Neural cell (in vitro differentiated cells): ENCODE data around the gene FASTK. TPM values are rescaled to one million over a fixed set of nuclear protein-coding genes. Genes with fewer than 3 reads are reported as not detected.

Experiments used
- H2AFZ ChIP-seq: fragments of 200-600, 300-800 bp; sonication (generic), shearing (Covaris generic); 2 replicates; pipeline ENCODE4 v1.6.0; 2014; ENCODE audit warnings: low read depth, mild to moderate bottlenecking, antibody characterized with exemption, low read length, moderate library complexity
- H3F3A ChIP-seq: fragments of 200-600 bp; shearing (Covaris generic); 2 replicates; pipeline ENCODE4 v1.6.1; 2016; ENCODE audit warnings: mild to moderate bottlenecking, moderate library complexity, mixed read lengths, antibody characterized with exemption, low read length; ENCODE audit not compliant: insufficient read depth, poor library complexity, severe bottlenecking
- H3K27ac ChIP-seq: fragments of 200-600, 300-800 bp; sonication (generic), shearing (Covaris generic); 2 replicates; pipeline ENCODE4 v1.5.1; 2014; ENCODE audit warnings: mild to moderate bottlenecking, low read length, moderate library complexity
- H3K27me3 ChIP-seq: fragments of 300-800, 200-600 bp; sonication (generic), shearing (Covaris generic); 2 replicates; pipeline ENCODE4 v1.6.0; 2014; ENCODE audit warnings: mild to moderate bottlenecking, low read depth, low read length, moderate library complexity; ENCODE audit not compliant: insufficient read depth
- H3K36me3 ChIP-seq: fragments of 300-800, 200-600 bp; sonication (generic), shearing (Covaris generic); 2 replicates; pipeline ENCODE4 v1.5.1; 2014; ENCODE audit warnings: mild to moderate bottlenecking, antibody characterized with exemption, low read length, moderate library complexity; ENCODE audit not compliant: insufficient read depth
- H3K4me2 ChIP-seq: fragments of 300-800, 200-600 bp; sonication (generic), shearing (Covaris generic); 2 replicates; pipeline ENCODE4 v1.6.0; 2014; ENCODE audit warnings: mild to moderate bottlenecking, low read length
- H3K4me3 ChIP-seq: fragments of 300-800, 200-600 bp; sonication (generic), shearing (Covaris generic); 2 replicates; pipeline ENCODE4 v1.5.1; 2014; ENCODE audit warnings: mild to moderate bottlenecking, low read length, moderate library complexity
- H3K79me2 ChIP-seq: fragments of 200-600 bp; shearing (Covaris generic); replicated peaks from 2 replicates; pipeline ENCODE4 v1.6.0; 2014; ENCODE audit warnings: mild to moderate bottlenecking, low read length, moderate library complexity; ENCODE audit not compliant: insufficient read depth
- H3K9ac ChIP-seq: fragments of 300-800, 200-600 bp; sonication (generic), shearing (Covaris generic); 2 replicates; pipeline ENCODE4 v1.6.1; 2016; ENCODE audit warnings: mild to moderate bottlenecking, low read length, mixed read lengths
- H3K9me2 ChIP-seq: fragments of 200-600 bp; shearing (Covaris generic); 2 replicates; pipeline ENCODE4 v1.6.1; 2016; ENCODE audit warnings: mild to moderate bottlenecking, low read length, mixed read lengths; ENCODE audit not compliant: insufficient read depth
- H3K9me3 ChIP-seq: fragments of 200-600, 300-800 bp; sonication (generic), shearing (Covaris generic); 2 replicates; pipeline ENCODE4 v1.6.1; 2016; ENCODE audit warnings: mild to moderate bottlenecking, mixed run types, low read length, moderate library complexity, mixed read lengths
- H4K20me1 ChIP-seq: fragments of 200-600 bp; shearing (Covaris generic); 2 replicates; pipeline ENCODE4 v1.6.1; 2016; ENCODE audit warnings: mild to moderate bottlenecking, mixed run types; ENCODE audit not compliant: insufficient read depth
- EP300 ChIP-seq: fragments of 450-650 bp; conservative IDR thresholded peaks from 2 replicates; pipeline ENCODE4 v1.6.1; 2014; ENCODE audit warnings: antibody characterized with exemption, mild to moderate bottlenecking, moderate library complexity; ENCODE audit not compliant: poor library complexity, severe bottlenecking
- EZH2 ChIP-seq: fragments of 200-600, 300-800 bp; shearing (Covaris generic), sonication (generic); IDR thresholded peaks from 2 replicates; pipeline ENCODE4 v1.6.1; 2014; ENCODE audit warnings: antibody characterized with exemption, low read length, borderline replicate concordance, mild to moderate bottlenecking; ENCODE audit not compliant: insufficient read depth, poor library complexity, severe bottlenecking
- MXI1 ChIP-seq: fragments of 450-650 bp; conservative IDR thresholded peaks from 2 replicates; pipeline ENCODE4 v1.6.1; 2014; ENCODE audit warnings: antibody characterized with exemption, mild to moderate bottlenecking; ENCODE audit not compliant: poor library complexity, severe bottlenecking
- POLR2AphosphoS5 ChIP-seq: IDR thresholded peaks from 2 replicates; pipeline ENCODE4 v1.6.1; 2012
- RAD21 ChIP-seq: fragments of 450-650 bp; conservative IDR thresholded peaks from 2 replicates; pipeline ENCODE4 v1.6.1; 2014; ENCODE audit warnings: antibody characterized with exemption, mild to moderate bottlenecking, moderate library complexity
- SMC3 ChIP-seq: fragments of 450-650 bp; conservative IDR thresholded peaks from 2 replicates; pipeline ENCODE4 v1.6.1; 2014; ENCODE audit warnings: antibody characterized with exemption, mild to moderate bottlenecking, moderate library complexity; ENCODE audit not compliant: poor library complexity
- TAF1 ChIP-seq: IDR thresholded peaks from 2 replicates; pipeline ENCODE4 v1.6.1; 2012; ENCODE audit warnings: low read depth
- polyA plus RNA-seq: library from polyadenylated mRNA; depleted of rRNA; stranded (reverse); fragments of >200 nt; gene quantifications from 2 replicates; pipeline ENCODE4 v1.2.3, GENCODE V29; 2014
- TF ChIP-seq, protein P1 (sequence below): IDR thresholded peaks from 2 replicates; pipeline ENCODE4 v1.6.1; 2012; ENCODE audit warnings: borderline replicate concordance
- TF ChIP-seq, protein P2 (sequence below): fragments of 450-650 bp; IDR thresholded peaks from 2 replicates; pipeline ENCODE4 v1.5.1; 2014; ENCODE audit warnings: antibody characterized with exemption, mild to moderate bottlenecking, moderate library complexity; ENCODE audit not compliant: poor library complexity, severe bottlenecking

Gene FASTK
- polyA plus RNA-seq, 1 donor from 2014 or later = 147 TPM

DNA sequence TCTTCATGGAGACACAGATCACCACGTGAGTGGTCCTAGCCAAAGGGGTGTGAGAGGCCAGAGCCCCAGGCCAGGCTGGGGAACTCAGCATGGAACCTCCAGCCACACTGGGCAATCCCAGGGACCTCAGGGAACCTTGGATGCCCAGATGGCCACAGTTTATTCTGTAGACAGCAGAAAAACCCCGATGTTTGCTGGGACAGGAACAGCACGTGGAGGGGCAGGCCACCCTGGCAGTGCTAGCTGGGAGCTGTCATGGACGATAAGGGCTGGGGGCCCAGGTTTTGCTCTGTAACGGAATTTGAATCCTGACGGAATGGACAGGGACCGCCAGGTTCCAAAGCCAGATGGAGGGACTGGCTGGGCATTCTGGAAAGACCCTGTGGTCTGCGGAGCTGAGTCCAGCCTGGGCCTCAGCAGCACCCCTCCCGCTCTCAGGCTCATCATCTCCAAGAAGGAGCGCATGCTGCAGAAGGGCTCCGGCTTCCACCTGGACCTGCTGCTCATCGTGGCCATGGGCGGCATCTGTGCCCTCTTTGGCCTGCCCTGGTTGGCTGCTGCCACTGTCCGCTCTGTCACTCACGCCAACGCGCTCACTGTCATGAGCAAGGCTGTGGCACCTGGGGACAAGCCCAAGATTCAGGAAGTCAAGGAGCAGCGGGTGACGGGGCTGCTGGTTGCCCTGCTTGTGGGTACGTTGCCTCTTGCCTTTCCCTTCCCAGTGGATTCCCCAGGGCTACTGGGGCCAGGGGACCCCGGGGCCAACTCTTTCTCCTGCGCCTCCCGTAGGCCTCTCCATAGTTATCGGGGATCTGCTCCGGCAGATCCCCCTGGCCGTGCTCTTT is 5.6 kb downstream of the FASTK start:
- Histone ChIP-seq H3K9ac (no peak overlapping the region), H3K4me3 (no peak overlapping the region), H3K36me3 (no peaks in the 10 kb centered on the region), H3K9me2 (no peaks in the 10 kb centered on the region), H3K4me2 (no peak overlapping the region), H2AFZ (no peak overlapping the region), H3F3A (no peaks in the 10 kb centered on the region), H4K20me1 (no peaks in the 10 kb centered on the region), H3K9me3 (no peaks in the 10 kb centered on the region), H3K27me3 (no peaks in the 10 kb centered on the region), H3K79me2 (peaks cover 10% of the 10 kb centered on the region), H3K27ac (no peak overlapping the region)
- no peak for TF ChIP-seq EP300
- TF ChIP-seq, protein P1, sequence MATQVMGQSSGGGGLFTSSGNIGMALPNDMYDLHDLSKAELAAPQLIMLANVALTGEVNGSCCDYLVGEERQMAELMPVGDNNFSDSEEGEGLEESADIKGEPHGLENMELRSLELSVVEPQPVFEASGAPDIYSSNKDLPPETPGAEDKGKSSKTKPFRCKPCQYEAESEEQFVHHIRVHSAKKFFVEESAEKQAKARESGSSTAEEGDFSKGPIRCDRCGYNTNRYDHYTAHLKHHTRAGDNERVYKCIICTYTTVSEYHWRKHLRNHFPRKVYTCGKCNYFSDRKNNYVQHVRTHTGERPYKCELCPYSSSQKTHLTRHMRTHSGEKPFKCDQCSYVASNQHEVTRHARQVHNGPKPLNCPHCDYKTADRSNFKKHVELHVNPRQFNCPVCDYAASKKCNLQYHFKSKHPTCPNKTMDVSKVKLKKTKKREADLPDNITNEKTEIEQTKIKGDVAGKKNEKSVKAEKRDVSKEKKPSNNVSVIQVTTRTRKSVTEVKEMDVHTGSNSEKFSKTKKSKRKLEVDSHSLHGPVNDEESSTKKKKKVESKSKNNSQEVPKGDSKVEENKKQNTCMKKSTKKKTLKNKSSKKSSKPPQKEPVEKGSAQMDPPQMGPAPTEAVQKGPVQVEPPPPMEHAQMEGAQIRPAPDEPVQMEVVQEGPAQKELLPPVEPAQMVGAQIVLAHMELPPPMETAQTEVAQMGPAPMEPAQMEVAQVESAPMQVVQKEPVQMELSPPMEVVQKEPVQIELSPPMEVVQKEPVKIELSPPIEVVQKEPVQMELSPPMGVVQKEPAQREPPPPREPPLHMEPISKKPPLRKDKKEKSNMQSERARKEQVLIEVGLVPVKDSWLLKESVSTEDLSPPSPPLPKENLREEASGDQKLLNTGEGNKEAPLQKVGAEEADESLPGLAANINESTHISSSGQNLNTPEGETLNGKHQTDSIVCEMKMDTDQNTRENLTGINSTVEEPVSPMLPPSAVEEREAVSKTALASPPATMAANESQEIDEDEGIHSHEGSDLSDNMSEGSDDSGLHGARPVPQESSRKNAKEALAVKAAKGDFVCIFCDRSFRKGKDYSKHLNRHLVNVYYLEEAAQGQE = no peak
- no peak for TF ChIP-seq TAF1
- TF ChIP-seq SMC3 = no peak
- no peak for TF ChIP-seq RAD21
- TF ChIP-seq EZH2 = no peak
- no peak for TF ChIP-seq POLR2AphosphoS5
- TF ChIP-seq, protein P2, sequence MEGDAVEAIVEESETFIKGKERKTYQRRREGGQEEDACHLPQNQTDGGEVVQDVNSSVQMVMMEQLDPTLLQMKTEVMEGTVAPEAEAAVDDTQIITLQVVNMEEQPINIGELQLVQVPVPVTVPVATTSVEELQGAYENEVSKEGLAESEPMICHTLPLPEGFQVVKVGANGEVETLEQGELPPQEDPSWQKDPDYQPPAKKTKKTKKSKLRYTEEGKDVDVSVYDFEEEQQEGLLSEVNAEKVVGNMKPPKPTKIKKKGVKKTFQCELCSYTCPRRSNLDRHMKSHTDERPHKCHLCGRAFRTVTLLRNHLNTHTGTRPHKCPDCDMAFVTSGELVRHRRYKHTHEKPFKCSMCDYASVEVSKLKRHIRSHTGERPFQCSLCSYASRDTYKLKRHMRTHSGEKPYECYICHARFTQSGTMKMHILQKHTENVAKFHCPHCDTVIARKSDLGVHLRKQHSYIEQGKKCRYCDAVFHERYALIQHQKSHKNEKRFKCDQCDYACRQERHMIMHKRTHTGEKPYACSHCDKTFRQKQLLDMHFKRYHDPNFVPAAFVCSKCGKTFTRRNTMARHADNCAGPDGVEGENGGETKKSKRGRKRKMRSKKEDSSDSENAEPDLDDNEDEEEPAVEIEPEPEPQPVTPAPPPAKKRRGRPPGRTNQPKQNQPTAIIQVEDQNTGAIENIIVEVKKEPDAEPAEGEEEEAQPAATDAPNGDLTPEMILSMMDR = no peak
- TF ChIP-seq MXI1 = no peak

DNA sequence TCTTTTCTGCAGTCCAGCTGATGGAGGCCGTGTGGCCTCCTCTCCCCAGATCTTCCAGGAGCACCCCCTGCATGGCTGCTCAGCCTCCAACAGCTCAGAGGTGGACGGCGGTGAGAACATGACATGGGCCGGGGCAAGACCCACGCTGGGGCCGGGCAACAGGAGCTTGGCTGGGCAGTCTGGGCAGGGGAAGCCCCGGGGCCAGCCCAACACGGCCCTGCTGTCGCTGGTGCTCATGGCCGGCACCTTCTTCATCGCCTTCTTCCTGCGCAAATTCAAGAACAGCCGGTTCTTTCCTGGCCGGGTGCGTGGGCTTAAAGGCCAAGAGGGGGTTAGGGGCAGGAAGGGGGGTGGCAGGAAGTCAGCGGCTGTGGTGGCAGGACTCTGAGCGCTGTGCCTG is 6.6 kb downstream of the FASTK start:
- H3K4me3 ChIP-seq = no peak overlapping the region
- no peak overlapping the region for H2AFZ ChIP-seq
- TF ChIP-seq EZH2 = no peak
- TF ChIP-seq RAD21 = no peak
- TF ChIP-seq EP300 = no peak
- TF ChIP-seq, protein P2 = no peak
- TF ChIP-seq SMC3 = no peak
- TF ChIP-seq TAF1 = no peak
- TF ChIP-seq, protein P1 = no peak
- TF ChIP-seq POLR2AphosphoS5 = no peak
- no peak for TF ChIP-seq MXI1
- no peaks in the 10 kb centered on the region for H3K9me2 ChIP-seq
- H3K36me3 ChIP-seq = no peaks in the 10 kb centered on the region
- no peaks in the 10 kb centered on the region for H4K20me1 ChIP-seq
- no peaks in the 10 kb centered on the region for H3K79me2 ChIP-seq
- H3K27me3 ChIP-seq = no peaks in the 10 kb centered on the region
- H3K4me2 ChIP-seq = no peak overlapping the region
- no peak overlapping the region for H3K27ac ChIP-seq
- H3K9ac ChIP-seq = no peak overlapping the region
- H3F3A ChIP-seq = no peaks in the 10 kb centered on the region
- no peaks in the 10 kb centered on the region for H3K9me3 ChIP-seq
